Heart left ventricle (tissue), 16 donors: ENCODE measurements around the gene ZMIZ2. TPM values are rescaled to one million over a fixed set of nuclear protein-coding genes. Genes with fewer than 3 reads are reported as not detected.

Experiments
- ATAC-seq, 4 donors: fragments of 200-7000 bp; cut with Tn5 transposase; one replicate each; pipeline ENCODE4 v1.9.1; 2020 to 2022; ENCODE audit warnings: moderate library complexity in 4 of 4, mild to moderate bottlenecking in 3 of 4, moderate number of reproducible peaks in 1 of 4
- DNase-seq, 5 donors: peaks; one replicate each; pipeline ENCODE4 v3.0.0-alpha.2; 2020
- H3K27ac ChIP-seq, 12 donors: fragments of 200-600 bp; sonication (generic) in 4 of 12; one replicate each; pipeline versions ENCODE4 v1.5.0 to v1.8.0; 2016 to 2022; ENCODE audit warnings: mild to moderate bottlenecking in 2 of 12
- H3K27me3 ChIP-seq, 9 donors: fragments of 200-600 bp; sonication (generic) in 2 of 9; one replicate each; pipeline versions ENCODE4 v1.5.1 to v1.8.0; 2016 to 2022; ENCODE audit warnings: mild to moderate bottlenecking in 3 of 9
- H3K36me3 ChIP-seq, 9 donors: fragments of 200-600 bp; sonication (generic) in 2 of 9; one replicate each; pipeline versions ENCODE4 v1.5.0 to v1.8.0; 2018 to 2022; ENCODE audit warnings: mild to moderate bottlenecking in 2 of 9
- H3K4me1 ChIP-seq, 12 donors: fragments of 200-600 bp; sonication (generic) in 4 of 12; one replicate each; pipeline versions ENCODE4 v1.5.0 to v1.8.0; 2016 to 2022; ENCODE audit warnings: mild to moderate bottlenecking in 3 of 12
- H3K4me3 ChIP-seq, 12 donors: fragments of 200-600 bp; sonication (generic) in 4 of 12; one replicate each; pipeline versions ENCODE4 v1.5.0 to v1.8.0; 2017 to 2022; ENCODE audit warnings: mild to moderate bottlenecking in 9 of 12, moderate library complexity in 4 of 12
- H3K9me3 ChIP-seq, 12 donors: fragments of 200-600 bp; sonication (generic) in 4 of 12; one replicate each; pipeline versions ENCODE4 v1.5.0 to v1.8.0; 2016 to 2022; ENCODE audit warnings: mild to moderate bottlenecking in 1 of 12
- CTCF ChIP-seq, 12 donors: fragments of 200-600 bp; sonication (generic) in 4 of 12; IDR thresholded peaks; one replicate each; pipeline versions ENCODE4 v1.5.0 to v1.8.0; 2018 to 2022; ENCODE audit warnings: antibody characterized with exemption in 12 of 12, mild to moderate bottlenecking in 5 of 12
- POLR2A ChIP-seq, 2 donors: fragments of 450-650 bp; IDR thresholded peaks; one replicate each; pipeline ENCODE4 v1.6.1; 2017; ENCODE audit warnings: antibody characterized with exemption in 2 of 2, mild to moderate bottlenecking in 2 of 2, moderate library complexity in 2 of 2
- WGBS, 4 donors: extraction: QIAGEN DNeasy Blood & Tissue Kit in 2 of 4; methylation state at CpG; one replicate each; pipeline versions ENCODE4 v1.1.5 to v1.1.7; 2013 to 2018; 5-methylcytosine and 5-hydroxymethylcytosine counted together
- intact Hi-C, 10 donors: fragments of 100-400 bp; cut with DNase I; formaldehyde crosslinking; loops; one replicate each; pipeline versions ENCODE4 v1.11.1 to v1.14.2; 2022
- polyA plus RNA-seq, 2 donors: library from polyadenylated mRNA; stranded (reverse); fragments of 200-250 nt; gene quantifications; one replicate each; pipeline ENCODE4 v1.2.3, GENCODE V29; 2013
- total RNA-seq, 9 donors: library from RNA; depleted of rRNA in 2 of 9; stranded (reverse); fragments of >200 nt in 2 of 9; fragmentation: NEBNext Ultra II Directional in 3 of 9; extraction: Animal tissue kit (Norgen Biotek cat#: 25700) in 3 of 9; gene quantifications; one replicate each; pipeline versions ENCODE4 v1.1.0 to v1.2.4, GENCODE V29; 2016 to 2023
- donor health status: ischemic (EF 13 %, LVEDD 7.1; RV severe dilation, severe dysfunction).
- donor health status: healthy with polysubstance abuse.
- donor health status: DM: no; HTN: yes; CAD: no.
- donor health status: DM: no; HTN: no; CAD: no.
- donor health status: ischemic (EF 25% LVEDD 6.9; RV normal size, moderate dysfunction).
- donor health status: ischemic (EF 25% LVEDD 5.7; RV mildly dilated, moderate dysfunction).
- donor health status: healthy.
- donor health status: DM: yes; HTN: yes; CAD: no.
- donor health status: ischemic (EF 35%, LVEDD 5.7; RV mildly dilated, moderate dysfunction).
- donor health status: nonischemic (EF 11% LVEDD 7.7; RV severe dilation, severe dysfunction).
- donor health status: DM: yes; HTN: yes; CAD: no.
- donor health status: PGD.
- donor health status: ischemic (EF 29% LVEDD 5.4; RV normal size, mild dysfunction).
- donor health status: nonischemic (EF 23%, LVEDD 6.1; RV moderate dilation, normal function).

ZMIZ2 gene
- total and polyA plus RNA-seq, 11 donors = 18.5 to 71.5 (median 45.7) TPM

- intact Hi-C loops = no loop called here
- no peak for ATAC-seq
- Histone ChIP-seq H3K4me3 (no peak overlapping the region), H3K4me1 (peaks cover 0 to 5% (median 1%) of the 10 kb centered on the region in 12 donors), H3K9me3 (no peaks in the 10 kb centered on the region), H3K36me3 (no peaks in the 10 kb centered on the region), H3K27me3 (no peaks in the 10 kb centered on the region), H3K27ac (no peak overlapping the region)
- no peak for DNase-seq
- TF ChIP-seq CTCF (IDR thresholded peaks at IDR 0.05) = no peak
- no peak for TF ChIP-seq POLR2A (IDR thresholded peaks at IDR 0.05)
- WGBS, 4 donors = 78 to 83% (median 83%) methylated on average over 6 of the region's 6 CpGs
These were observed 26.9 kb downstream of the ZMIZ2 start for GRCh38 chr7:44775383-44776107.

- DNase-seq (no peak), ATAC-seq (no peak)
- Histone ChIP-seq H3K4me3 (no peak overlapping the region), H3K27me3 (no peaks in the 10 kb centered on the region), H3K27ac (no peak overlapping the region), H3K36me3 (no peaks in the 10 kb centered on the region), H3K9me3 (no peaks in the 10 kb centered on the region), H3K4me1 (no peaks in the 10 kb centered on the region)
- intact Hi-C loops = no loop called here
- no peak for TF ChIP-seq CTCF (IDR thresholded peaks at IDR 0.05)
- WGBS, 4 donors = 79 to 88% (median 82%) methylated on average over 3 of the region's 3 CpGs
These were observed 27.6 kb downstream of the ZMIZ2 start for GRCh38 chr7:44776211-44776610.

- Histone ChIP-seq H3K9me3 (peaks cover 0 to 8% (median 0%) of the 10 kb centered on the region in 12 donors), H3K27ac (no peak overlapping the region), H3K27me3 (no peaks in the 10 kb centered on the region), H3K4me1 (no peaks in the 10 kb centered on the region), H3K4me3 (no peak overlapping the region), H3K36me3 (no peaks in the 10 kb centered on the region)
- no peak for TF ChIP-seq CTCF (IDR thresholded peaks at IDR 0.05)
- TF ChIP-seq POLR2A (IDR thresholded peaks at IDR 0.05) = no peak
- WGBS, 4 donors = 93 to 100% (median 97%) methylated on average over 1 of the region's 1 CpG
- intact Hi-C loops = no loop called here
- ATAC-seq (no peak), DNase-seq (no peak)
These were observed 33.8 kb downstream of the ZMIZ2 start for GRCh38 chr7:44782460-44782859.

GRCh38 chr7:44783407-44783806 is 34.8 kb downstream of the ZMIZ2 start:
- no peaks in the 10 kb centered on the region for H3K27me3 ChIP-seq
- no peaks in the 10 kb centered on the region for H3K4me1 ChIP-seq
- H3K4me3 ChIP-seq = no peak overlapping the region
- no peak overlapping the region for H3K27ac ChIP-seq
- H3K9me3 ChIP-seq = peaks cover 0 to 8% (median 0%) of the 10 kb centered on the region in 12 donors
- intact Hi-C loops = no loop called here
- ATAC-seq (no peak), DNase-seq (no peak)
- no peak for TF ChIP-seq CTCF (IDR thresholded peaks at IDR 0.05)
- no peak for TF ChIP-seq POLR2A (IDR thresholded peaks at IDR 0.05)
- no peaks in the 10 kb centered on the region for H3K36me3 ChIP-seq
